SK-N-MC (cell line): ENCODE results near the gene TMEM150C.
"Not testable (repeated sequence)": the region's sequence is repeated elsewhere in the genome, so short reads cannot be mapped to it uniquely, and the experiment has no call there.

ENCODE experiments used
- DNase-seq: peaks from one replicate; pipeline ENCODE4 v3.0.0-alpha.2; 2011; ENCODE audit warnings: low read depth, low spot score
- H3K27ac ChIP-seq: fragments of 200-600 bp; sonication (generic); 2 replicates; pipeline ENCODE4 v1.5.1; 2016; ENCODE audit warnings: mixed run types
- H3K36me3 ChIP-seq: fragments of 200-600 bp; sonication (generic); 2 replicates; pipeline ENCODE4 v1.6.1; 2017; ENCODE audit warnings: antibody characterized with exemption, low read length, mixed read lengths; ENCODE audit not compliant: insufficient read depth
- H3K4me3 ChIP-seq: fragments of 200-600 bp; sonication (generic); 2 replicates; pipeline ENCODE4 v1.5.1; 2016
- H3K9ac ChIP-seq: fragments of 200-600 bp; sonication (generic); 2 replicates; pipeline ENCODE4 v1.8.0; 2017; ENCODE audit warnings: mixed run types, mixed read lengths; ENCODE audit not compliant: insufficient read length
- H3K9me3 ChIP-seq: fragments of 200-600 bp; sonication (generic); 2 replicates; pipeline ENCODE4 v1.6.1; 2017; ENCODE audit warnings: low read depth, mild to moderate bottlenecking, antibody characterized with exemption, low read length, moderate library complexity, mixed read lengths
- EZH2 ChIP-seq: fragments of 200-600 bp; sonication (generic); IDR thresholded peaks from one replicate; pipeline ENCODE4 v1.6.1; 2017; ENCODE audit warnings: antibody characterized with exemption
- FOXP2 ChIP-seq: optimal IDR thresholded peaks from 2 replicates; pipeline ENCODE3; 2011; ENCODE audit warnings: mild to moderate bottlenecking, moderate library complexity; ENCODE audit not compliant: insufficient read depth; ENCODE audit errors: extremely low read length, control extremely low read depth
- POLR2AphosphoS5 ChIP-seq: IDR thresholded peaks from 2 replicates; pipeline ENCODE4 v1.6.1; 2012; ENCODE audit warnings: mild to moderate bottlenecking, low read depth, low read length, borderline replicate concordance

The TMEM150C gene

GRCh38 chr4:82473621-82474164 lies 88.1 kb downstream of the TMEM150C start:
- H3K9ac ChIP-seq = no peak overlapping the region
- no peak for TF ChIP-seq EZH2
- no peak for TF ChIP-seq POLR2AphosphoS5
- no peak for TF ChIP-seq FOXP2
- no peaks in the 10 kb centered on the region for H3K9me3 ChIP-seq
- DNase-seq = no peak
- H3K27ac ChIP-seq = no peak overlapping the region
- H3K4me3 ChIP-seq = no peak overlapping the region
- H3K36me3 ChIP-seq = peaks cover under 1% of the 10 kb centered on the region; the same call in 1 of the 2 replicates

- not testable (repeated sequence) for H3K4me3 ChIP-seq, DNase-seq, H3K27ac ChIP-seq, H3K9ac ChIP-seq, H3K36me3 ChIP-seq, H3K9me3 ChIP-seq
Observed at GRCh38 chr4:82473080-82473479, 88.7 kb downstream of the TMEM150C start.

GRCh38 chr4:82469791-82470345 lies 91.9 kb downstream of the TMEM150C start:
- Histone ChIP-seq H3K9me3 (no peaks in the 10 kb centered on the region), H3K4me3 (no peak overlapping the region), H3K9ac (no peak overlapping the region), H3K36me3 (peaks cover 21% of the 10 kb centered on the region), H3K27ac (no peak overlapping the region)
- TF ChIP-seq EZH2 = no peak
- TF ChIP-seq POLR2AphosphoS5 = no peak
- no peak for TF ChIP-seq FOXP2
- DNase-seq = no peak

- no peak overlapping the region for H3K27ac ChIP-seq
- H3K4me3 ChIP-seq = no peak overlapping the region
- H3K9me3 ChIP-seq = no peaks in the 10 kb centered on the region
- DNase-seq = no peak
- TF ChIP-seq EZH2 (no peak), FOXP2 (no peak), POLR2AphosphoS5 (no peak)
- no peak overlapping the region for H3K9ac ChIP-seq
- H3K36me3 ChIP-seq = peaks cover 35% of the 10 kb centered on the region
Observed at GRCh38 chr4:82467471-82467870, 94.3 kb downstream of the TMEM150C start.

GRCh38 chr4:82463221-82463620 lies 98.6 kb downstream of the TMEM150C start:
- Histone ChIP-seq H3K27ac (peak overlapping the region; percentile 29; the same call in 1 of the 2 replicates), H3K9ac (no peak overlapping the region), H3K36me3 (peaks cover 67% of the 10 kb centered on the region), H3K4me3 (no peak overlapping the region), H3K9me3 (no peaks in the 10 kb centered on the region)
- TF ChIP-seq POLR2AphosphoS5 (no peak), EZH2 (no peak), FOXP2 (no peak)
- no peak for DNase-seq

GRCh38 chr4:82462415-82462831 lies 99.4 kb downstream of the TMEM150C start:
- peaks cover 67% of the 10 kb centered on the region for H3K36me3 ChIP-seq
- TF ChIP-seq EZH2 = no peak
- peak; percentile 28; the same call in 1 of the 2 replicates for TF ChIP-seq POLR2AphosphoS5
- TF ChIP-seq FOXP2 = peak; percentile 72
- no peak overlapping the region for H3K9ac ChIP-seq
- H3K27ac ChIP-seq = peak overlapping the region; percentile 61
- no peaks in the 10 kb centered on the region for H3K9me3 ChIP-seq
- DNase-seq = peak; percentile 85
- H3K4me3 ChIP-seq = no peak overlapping the region

- Histone ChIP-seq H3K27ac (peak overlapping the region; percentile 61), H3K9ac (no peak overlapping the region), H3K4me3 (no peak overlapping the region), H3K36me3 (peaks cover 67% of the 10 kb centered on the region), H3K9me3 (no peaks in the 10 kb centered on the region)
- DNase-seq = no peak
- no peak for TF ChIP-seq FOXP2
- no peak for TF ChIP-seq EZH2
- no peak for TF ChIP-seq POLR2AphosphoS5
Observed at GRCh38 chr4:82461710-82462109, 100.1 kb downstream of the TMEM150C start.

GRCh38 chr4:82458729-82459128 lies 103.1 kb downstream of the TMEM150C start:
- Histone ChIP-seq H3K27ac (no peak overlapping the region), H3K9me3 (no peaks in the 10 kb centered on the region), H3K9ac (no peak overlapping the region), H3K4me3 (no peak overlapping the region), H3K36me3 (peaks cover 82% of the 10 kb centered on the region)
- TF ChIP-seq FOXP2 (no peak), POLR2AphosphoS5 (no peak), EZH2 (no peak)
- no peak for DNase-seq

GRCh38 chr4:82457266-82457665 lies 104.5 kb downstream of the TMEM150C start:
- Histone ChIP-seq H3K9me3 (no peaks in the 10 kb centered on the region), H3K9ac (no peak overlapping the region), H3K4me3 (no peak overlapping the region), H3K36me3 (peaks cover 84% of the 10 kb centered on the region), H3K27ac (no peak overlapping the region)
- DNase-seq = no peak
- TF ChIP-seq FOXP2 = no peak
- no peak for TF ChIP-seq POLR2AphosphoS5
- no peak for TF ChIP-seq EZH2
